K562 (cell line): Measurements from ENCODE around the gene FOXD3. TPM values are rescaled to one million over a fixed set of nuclear protein-coding genes. Genes with fewer than 3 reads are reported as not detected.

Experiments used
- ATF3 ChIP-seq, 2 experiments: fragments of 450-650 bp in 1 of 2; sonication (generic) in 1 of 2; formaldehyde crosslinking in 1 of 2; IDR thresholded peaks in 1 of 2; conservative IDR thresholded peaks in 1 of 2; 2 replicates each; pipeline versions ENCODE4 v1.6.1 to v1.8.1; 2016 to 2023; ENCODE audit warnings: mild to moderate bottlenecking in 2 of 2, moderate library complexity in 2 of 2, inconsistent platforms in 1 of 2, missing genetic modification reagents in 1 of 2
- GTF2A2 ChIP-seq: IDR thresholded peaks from 2 replicates; pipeline ENCODE4 v1.6.1; 2016; ENCODE audit warnings: mild to moderate bottlenecking, missing genetic modification characterization, missing compliant biosample characterization
- LARP7 ChIP-seq: fragments of 450-650 bp; IDR thresholded peaks from 2 replicates; pipeline ENCODE4 v1.6.1; 2016
- MCM7 ChIP-seq, 2 experiments: fragments of 450-650 bp; IDR thresholded peaks; 2 replicates each; pipeline ENCODE4 v1.6.1; 2016 to 2018
- NFXL1 ChIP-seq: fragments of 450-650 bp; formaldehyde crosslinking; IDR thresholded peaks from 2 replicates; pipeline ENCODE4 v1.4.0; 2021; ENCODE audit warnings: mild to moderate bottlenecking
- NR4A1 ChIP-seq, 2 experiments: fragments of 250-450 bp in 1 of 2; fragments of 450-650 bp in 1 of 2; sonication (Bioruptor Pico) in 1 of 2; IDR thresholded peaks; 2 replicates each; pipeline versions ENCODE4 v1.4.0 to v1.6.1; 2016 to 2020; ENCODE audit warnings: mild to moderate bottlenecking in 2 of 2, missing compliant biosample characterization in 1 of 2, missing genetic modification characterization in 1 of 2, moderate library complexity in 1 of 2
- PATZ1 ChIP-seq: fragments of 250-450 bp; sonication (Bioruptor Pico); IDR thresholded peaks from 2 replicates; pipeline ENCODE4 v1.5.0; 2020; ENCODE audit warnings: mild to moderate bottlenecking, borderline replicate concordance
- SIX5 ChIP-seq, 2 experiments: IDR thresholded peaks; 2 replicates each; pipeline ENCODE4 v1.6.1; 2011; ENCODE audit warnings: low read length in 2 of 2, borderline replicate concordance in 1 of 2, low read depth in 1 of 2, mild to moderate bottlenecking in 1 of 2, moderate library complexity in 1 of 2; ENCODE audit not compliant: insufficient read depth in 1 of 2
- TCF3 ChIP-seq: sonication (generic); formaldehyde crosslinking; IDR thresholded peaks from 2 replicates; pipeline ENCODE4 v1.4.0; 2020; ENCODE audit warnings: mild to moderate bottlenecking, missing genetic modification reagents
- THAP12 ChIP-seq: fragments of 250-450 bp; sonication (Bioruptor Pico); IDR thresholded peaks from 2 replicates; pipeline ENCODE4 v1.9.0; 2021; ENCODE audit warnings: mild to moderate bottlenecking, inconsistent platforms
- U2AF1 ChIP-seq: fragments of 200-400 bp; formaldehyde crosslinking; optimal IDR thresholded peaks from 2 replicates; pipeline ENCODE3; 2017; ENCODE audit warnings: mild to moderate bottlenecking, low read depth, low read length, moderate library complexity
- YBX1 ChIP-seq: fragments of 450-650 bp; IDR thresholded peaks from 2 replicates; pipeline ENCODE4 v1.7.1; 2016; ENCODE audit warnings: mild to moderate bottlenecking
- ZC3H8 ChIP-seq: fragments of 450-650 bp; IDR thresholded peaks from 2 replicates; pipeline ENCODE4 v1.6.1; 2017
- ZFX ChIP-seq: sonication (generic); formaldehyde crosslinking; IDR thresholded peaks from 2 replicates; pipeline ENCODE4 v1.8.0; 2022; ENCODE audit warnings: mild to moderate bottlenecking, missing genetic modification reagents, moderate library complexity
- ZNF143 ChIP-seq: sonication (generic); formaldehyde crosslinking; IDR thresholded peaks from 2 replicates; pipeline ENCODE4 v1.9.0; 2022; ENCODE audit warnings: mild to moderate bottlenecking, missing genetic modification reagents
- ZNF253 ChIP-seq: fragments of 250-450 bp; sonication (Bioruptor Pico); conservative IDR thresholded peaks from 2 replicates; pipeline ENCODE4 v1.6.1; 2021; ENCODE audit warnings: mild to moderate bottlenecking
- ZNF639 ChIP-seq, 2 experiments: fragments of 200-800 bp in 1 of 2; sonication (Bioruptor generic) in 1 of 2; sonication (generic) in 1 of 2; formaldehyde crosslinking in 1 of 2; IDR thresholded peaks in 1 of 2; conservative IDR thresholded peaks in 1 of 2; 2 replicates each; pipeline versions ENCODE4 v1.5.0 to v1.6.1; 2016 to 2020; ENCODE audit warnings: missing compliant biosample characterization in 1 of 2, missing genetic modification characterization in 1 of 2, missing genetic modification reagents in 1 of 2
- ZSCAN32 ChIP-seq: fragments of 450-650 bp; formaldehyde crosslinking; IDR thresholded peaks from 2 replicates; pipeline ENCODE4 v1.4.0; 2020; ENCODE audit warnings: mild to moderate bottlenecking, moderate library complexity
- polyA plus RNA-seq, 8 experiments: library from polyadenylated mRNA; depleted of rRNA in 4 of 8; stranded (reverse) in 5 of 8; unstranded in 3 of 8; fragments of >200 nt; fragmentation: Nextera tagmentation in 2 of 8; fragmentation: Illumina TruSeq in 1 of 8; extraction: Ambion mirVana in 2 of 8; extraction: Trizol in 1 of 8; gene quantifications; 2 replicates each; pipeline versions ENCODE4 v1.2.1 to v1.2.3, GENCODE V29; 2011 to 2014; ENCODE audit warnings: inconsistent platforms in 1 of 8, missing spikeins in 1 of 8
- total RNA-seq, 7 experiments: library from RNA; depleted of rRNA in 6 of 7; stranded (reverse); fragments of >200 nt in 6 of 7; fragmentation: Illumina TruSeq in 2 of 7; extraction: Trizol in 2 of 7; gene quantifications; 2 replicates each; pipeline versions ENCODE4 v1.2.1 to v1.2.3, GENCODE V29; 2011 to 2021; ENCODE audit warnings: low replicate concordance in 1 of 7

FOXD3 gene
- total and polyA plus RNA-seq, 9 of the 15 experiments (the other 6 are each of a cell fraction or from before 2014, with no cell fraction given), result 0.06 to 0.45 (median 0.10) TPM; not detected in 2

GRCh38 chr1:63367215-63368103, 45.1 kb downstream of the FOXD3 start, which contains the start of gene ALG6 (continued):
- no peak for TF ChIP-seq ZSCAN32 (CRISPR knock-in tag)
- no peak for TF ChIP-seq YBX1
- peak; percentile 83 for TF ChIP-seq ZFX (CRISPR knock-in tag)
- peak; percentile 88; the same call in 1 of the 2 replicates for TF ChIP-seq THAP12 (CRISPR knock-in tag)
- no peak for TF ChIP-seq MCM7 (IDR thresholded peaks at IDR 0.05)
- TF ChIP-seq NR4A1 (CRISPR knock-in tag; IDR thresholded peaks at IDR 0.05), result no peak
- peak; percentile 88; the same call in 1 of the 2 replicates for TF ChIP-seq NR4A1 (tag; IDR thresholded peaks at IDR 0.05)
- TF ChIP-seq U2AF1, result no peak
- TF ChIP-seq TCF3 (CRISPR knock-in tag), result no peak
- no peak for TF ChIP-seq ZNF253 (CRISPR knock-in tag)
- TF ChIP-seq GTF2A2, result no peak
- no peak for TF ChIP-seq ZC3H8
- TF ChIP-seq PATZ1 (CRISPR knock-in tag), result no peak
- TF ChIP-seq ZNF639 (CRISPR knock-in tag; conservative IDR thresholded peaks at IDR 0.05 in 1 of 2, IDR thresholded peaks at IDR 0.05 in 1 of 2), result peak in 1 of 2 experiments; percentile 94; a peak in 2 of 4 replicates
- TF ChIP-seq NFXL1 (CRISPR knock-in tag), result no peak
- no peak for TF ChIP-seq SIX5 (IDR thresholded peaks at IDR 0.05; ENCODE audit: borderline replicate concordance in 1 of 2, insufficient read depth in 1 of 2, low read depth in 1 of 2, low read length in 2 of 2)
- TF ChIP-seq LARP7, result no peak
- TF ChIP-seq ZNF143, result no peak
- no peak for TF ChIP-seq ATF3 (IDR thresholded peaks at IDR 0.05)
- TF ChIP-seq ATF3 (CRISPR knock-in tag; conservative IDR thresholded peaks at IDR 0.05), result no peak
